Amniotic epithelial cell (primary cell): ENCODE data around the gene DAB2IP.
A peak's percentile ranks its signal among the peaks of the same experiment; 100 is the strongest.

Experiments
- DNase-seq: peaks from one replicate; pipeline ENCODE4 v3.0.0-alpha.2; 2010; ENCODE audit warnings: low read depth

The DAB2IP gene

DNA sequence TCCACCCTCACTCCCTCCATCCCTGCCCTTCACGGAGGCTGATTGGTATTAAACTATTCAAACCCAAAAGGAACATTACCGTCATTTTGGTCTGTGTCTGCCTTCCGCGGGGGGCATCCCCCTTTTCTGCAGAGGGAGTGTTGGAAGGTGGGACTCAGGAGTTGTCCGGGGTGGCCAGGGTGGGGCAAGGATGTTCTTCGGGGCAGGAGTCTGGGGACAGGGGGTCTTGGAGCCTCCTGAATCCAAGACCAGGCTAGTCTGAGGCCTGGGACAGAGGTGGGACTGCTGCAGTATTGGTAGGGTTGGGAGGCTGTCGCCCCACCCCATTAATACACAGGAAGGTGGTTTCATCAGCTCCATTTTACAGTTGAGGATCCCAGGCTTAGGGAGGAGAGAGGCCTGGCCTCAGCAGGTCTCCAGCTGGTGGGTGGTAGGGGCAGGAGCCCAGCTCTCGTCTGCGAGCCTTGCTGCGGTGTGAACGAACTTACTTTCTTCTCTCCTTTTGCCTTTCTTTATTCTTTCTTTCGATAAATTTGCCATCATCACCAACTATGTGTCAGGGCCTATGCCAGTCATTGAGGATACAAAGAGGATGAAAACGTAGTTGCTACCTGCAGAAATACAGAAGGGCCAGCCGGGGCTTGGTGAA, 33.8 kb downstream of the DAB2IP start:
- DNase-seq, result no peak

- DNase-seq, result no peak
Measured at GRCh38 chr9:121685795-121686377, 34.5 kb downstream of the DAB2IP start.

- DNase-seq, result peak; percentile 52
Measured at GRCh38 chr9:121686930-121687541, 35.6 kb downstream of the DAB2IP start.

GRCh38 chr9:121688146-121688680, 36.8 kb downstream of the DAB2IP start:
- no peak for DNase-seq

DNA sequence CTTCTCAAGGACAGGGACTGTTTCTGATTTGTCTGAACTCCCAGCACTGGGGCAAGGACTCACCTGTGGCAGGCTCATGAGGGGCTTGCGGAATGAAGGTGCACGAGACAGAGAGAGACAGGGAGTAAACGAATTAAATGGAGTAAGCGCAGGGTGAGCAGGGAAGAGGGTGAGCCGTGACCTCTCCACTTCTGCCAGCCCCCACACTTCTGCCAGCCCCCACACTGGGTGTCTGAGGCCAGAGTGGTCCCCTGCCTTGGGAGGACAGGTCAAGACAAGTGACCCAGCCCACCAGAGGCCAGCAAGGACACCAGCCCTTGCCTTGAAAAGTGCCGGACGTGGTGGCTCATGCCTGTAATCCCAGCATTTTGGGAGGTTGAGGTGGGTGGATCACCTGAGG, 37.2 kb downstream of the DAB2IP start:
- no peak for DNase-seq

GRCh38 chr9:121689461-121690157, 38.2 kb downstream of the DAB2IP start:
- no peak for DNase-seq

- no peak for DNase-seq
Measured at GRCh38 chr9:121690316-121690715, 38.9 kb downstream of the DAB2IP start.

GRCh38 chr9:121690766-121691165, 39.3 kb downstream of the DAB2IP start:
- no peak for DNase-seq

- no peak for DNase-seq
Measured at GRCh38 chr9:121691890-121692289, 40.5 kb downstream of the DAB2IP start.

- no peak for DNase-seq
Measured at GRCh38 chr9:121692606-121693387, 41.4 kb downstream of the DAB2IP start.

- no peak for DNase-seq
Measured at GRCh38 chr9:121693388-121693670, 41.9 kb downstream of the DAB2IP start.

DNA sequence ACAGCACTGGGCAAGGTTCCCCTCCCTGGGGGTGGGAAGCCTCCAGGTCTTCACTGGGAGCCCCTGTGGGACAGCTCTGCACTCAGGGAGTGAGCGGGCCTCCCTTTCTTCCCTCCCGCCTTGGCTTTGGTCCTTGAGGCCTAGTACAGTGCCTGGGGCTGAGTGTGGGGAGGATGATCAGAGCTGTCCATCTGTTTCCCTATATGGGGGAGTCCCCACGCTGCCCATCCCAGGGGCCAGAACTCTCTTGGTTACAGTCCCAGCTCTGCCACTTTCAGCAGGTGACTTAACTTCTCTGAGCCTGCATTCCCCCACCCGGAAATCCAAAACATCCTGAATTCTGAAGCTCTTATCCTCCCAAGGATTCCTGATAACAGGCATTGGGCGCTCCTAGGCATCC, 42.6 kb downstream of the DAB2IP start:
- DNase-seq, result no peak

- no peak for DNase-seq
Measured at GRCh38 chr9:121694600-121694999, 43.2 kb downstream of the DAB2IP start.

GRCh38 chr9:121696930-121697329, 45.5 kb downstream of the DAB2IP start:
- DNase-seq, result no peak

DNA sequence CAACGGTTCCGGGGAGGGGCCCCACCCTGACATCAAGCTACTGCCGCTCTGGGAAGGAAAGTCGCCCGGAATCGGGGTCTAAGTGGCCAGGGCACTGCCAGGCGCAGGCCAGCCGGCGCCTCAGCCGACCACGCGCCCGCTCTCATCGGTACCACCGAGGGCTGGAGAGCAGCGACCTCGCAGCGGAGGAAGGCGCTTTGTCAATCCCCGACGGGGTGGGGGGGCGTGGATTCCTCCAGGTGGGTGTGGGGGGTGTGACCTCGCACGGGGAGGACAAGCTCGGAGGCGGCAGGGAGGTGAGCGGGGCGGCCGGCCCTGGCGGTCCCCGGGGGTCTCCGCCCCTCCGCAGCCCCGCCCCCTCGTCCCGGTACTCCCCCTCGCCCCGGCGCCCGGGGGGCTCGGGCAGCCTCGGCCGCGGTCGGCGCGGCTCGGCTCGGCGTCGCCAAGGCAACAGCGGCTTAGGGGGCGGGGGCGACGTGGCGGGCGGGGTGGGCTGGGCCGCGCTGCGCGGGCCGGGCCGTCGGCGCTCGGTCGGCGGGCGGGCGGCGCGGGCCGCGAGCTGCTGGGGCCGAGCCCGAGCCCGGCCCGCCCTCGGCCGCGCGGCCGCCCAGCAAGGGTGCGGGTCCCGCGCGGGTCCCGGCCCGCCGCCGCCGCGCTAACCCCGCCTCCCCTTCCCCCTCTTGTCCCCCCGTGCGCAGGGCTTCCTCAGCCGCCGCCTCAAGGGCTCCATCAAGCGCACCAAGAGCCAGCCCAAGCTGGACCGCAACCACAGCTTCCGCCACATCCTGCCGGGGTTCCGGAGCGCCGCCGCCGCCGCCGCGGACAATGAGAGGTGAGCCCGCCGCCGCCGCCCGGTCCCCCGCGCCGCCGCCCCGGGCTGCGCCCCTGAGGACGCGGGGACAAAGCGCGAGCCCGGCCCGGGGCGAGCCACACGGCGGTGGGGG, 47.5 kb downstream of the DAB2IP start:
- peak; percentile 23 for DNase-seq

DNA sequence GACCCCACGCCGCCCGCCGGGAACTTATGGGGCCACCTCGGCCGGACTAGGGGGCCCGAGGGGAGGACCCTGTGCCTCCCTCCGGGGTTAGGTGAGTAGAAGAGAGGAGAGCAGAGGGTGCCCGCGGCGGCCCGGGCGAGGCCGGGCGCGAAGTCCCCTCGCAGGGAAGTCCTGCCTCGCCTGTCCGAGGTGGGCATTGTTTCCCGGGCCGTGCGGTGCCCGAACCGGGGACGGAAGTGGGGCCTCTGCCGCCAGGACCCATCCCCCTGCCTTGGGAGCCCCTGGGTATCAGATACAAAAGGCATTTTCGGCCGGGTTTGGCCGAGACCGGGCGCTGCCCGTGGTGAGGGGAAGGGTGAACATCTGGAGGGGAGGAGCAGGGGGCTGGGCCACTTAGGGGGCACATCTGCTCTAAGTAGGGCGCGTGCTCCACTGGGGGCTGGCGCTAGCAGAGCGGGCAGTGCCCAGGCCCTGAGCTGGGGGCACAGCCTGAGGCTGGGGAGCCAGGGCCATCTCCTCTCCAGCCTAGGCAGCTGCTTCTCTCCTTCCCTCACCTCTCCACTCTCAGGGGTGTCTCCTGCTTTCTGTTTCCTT, 48.2 kb downstream of the DAB2IP start:
- DNase-seq, result no peak

DNA sequence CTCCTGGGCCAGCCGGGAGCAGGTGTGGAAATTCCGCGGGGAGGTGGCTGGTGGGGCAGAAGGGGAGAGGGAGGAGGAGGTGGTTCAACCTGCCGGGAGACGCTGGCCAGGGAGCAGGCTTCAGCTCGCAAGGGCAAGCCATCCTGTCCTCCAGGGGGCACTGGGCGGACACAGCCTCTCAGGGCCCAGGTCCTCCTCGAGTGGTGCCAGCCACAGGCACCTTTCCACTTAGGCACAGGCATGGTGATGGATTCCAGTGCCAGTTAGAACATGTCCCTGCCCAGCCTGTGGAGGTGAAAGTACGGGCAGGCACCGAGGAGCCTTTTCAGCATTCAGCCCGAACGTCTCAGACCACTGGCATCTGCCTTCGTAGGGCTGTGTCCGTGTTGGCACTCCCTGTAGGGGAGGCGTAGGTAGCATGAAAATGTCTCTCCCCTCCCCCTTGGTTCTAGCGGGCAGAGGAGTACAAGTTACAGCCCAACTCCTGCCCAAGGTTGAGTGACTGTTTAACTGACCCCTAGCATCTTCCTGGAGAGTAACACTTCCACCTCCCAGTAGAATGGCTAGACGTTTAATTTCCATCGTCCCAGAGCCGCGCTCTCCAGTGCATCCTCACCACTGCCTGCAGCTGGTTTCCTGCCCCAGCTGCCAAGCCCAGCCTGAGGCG, 48.9 kb downstream of the DAB2IP start:
- DNase-seq, result no peak

DNA sequence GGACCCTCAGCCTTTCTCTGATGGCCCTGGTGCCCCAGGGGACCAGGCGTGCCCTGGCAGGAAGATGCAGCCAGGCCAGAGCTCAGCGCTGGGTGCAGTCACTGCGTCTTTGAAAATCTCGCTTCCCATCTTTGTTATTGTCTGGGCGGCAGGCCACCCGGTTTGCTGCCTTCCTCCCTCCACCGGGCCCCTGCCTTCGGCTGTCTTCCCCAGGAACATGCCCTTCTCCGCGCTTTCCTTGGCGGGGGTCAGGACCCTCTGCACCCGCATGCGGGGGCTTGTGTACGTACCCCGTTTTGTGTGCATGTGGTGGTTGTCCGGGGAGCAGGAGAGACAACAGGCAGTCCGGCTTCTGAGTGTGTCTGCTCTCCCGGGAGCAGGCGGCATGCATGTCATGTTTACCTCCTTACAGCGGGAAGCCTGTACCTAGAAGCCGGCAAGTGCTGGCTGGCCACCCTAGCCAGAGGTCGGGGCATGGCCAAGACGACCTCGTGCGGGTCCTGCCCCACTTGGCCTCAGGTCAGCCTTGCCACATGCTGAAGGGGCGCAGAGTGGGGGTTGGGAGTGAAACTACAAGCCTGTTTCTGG, 49.5 kb downstream of the DAB2IP start:
- no peak for DNase-seq

- DNase-seq, result no peak
Measured at GRCh38 chr9:121701736-121702261, 50.4 kb downstream of the DAB2IP start.
